Measurements from ENCODE around the gene NBR1.
"Not testable (repeated sequence)": the region's sequence is repeated elsewhere in the genome, so short reads cannot be mapped to it uniquely, and the experiment has no call there.

NBR1 gene

GRCh38 chr17:43159957-43160356 is 11.1 kb upstream of the NBR1 start:
- not testable (repeated sequence) for DNase-seq

DNA sequence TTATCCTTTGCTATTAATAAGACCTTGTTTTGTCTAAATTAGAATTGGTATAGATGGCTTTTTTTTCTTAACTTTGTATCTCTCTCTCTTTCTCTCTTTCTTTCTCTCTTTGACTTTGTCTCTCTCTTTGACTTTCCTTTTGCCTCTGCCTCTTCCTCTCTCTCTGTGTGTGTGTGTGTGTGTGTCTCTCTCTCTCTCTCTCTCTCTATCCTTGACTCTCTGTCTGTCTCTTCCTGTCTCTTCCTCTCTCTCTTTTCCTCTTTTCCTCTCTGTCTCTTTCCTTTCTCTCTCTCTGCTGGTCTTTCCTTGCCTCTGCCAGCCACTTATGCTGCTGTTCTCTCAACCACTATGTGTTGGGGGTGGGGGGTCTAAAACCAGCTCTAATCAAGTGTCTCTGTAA is 5.0 kb upstream of the NBR1 start:
- not testable (repeated sequence) for DNase-seq

DNA sequence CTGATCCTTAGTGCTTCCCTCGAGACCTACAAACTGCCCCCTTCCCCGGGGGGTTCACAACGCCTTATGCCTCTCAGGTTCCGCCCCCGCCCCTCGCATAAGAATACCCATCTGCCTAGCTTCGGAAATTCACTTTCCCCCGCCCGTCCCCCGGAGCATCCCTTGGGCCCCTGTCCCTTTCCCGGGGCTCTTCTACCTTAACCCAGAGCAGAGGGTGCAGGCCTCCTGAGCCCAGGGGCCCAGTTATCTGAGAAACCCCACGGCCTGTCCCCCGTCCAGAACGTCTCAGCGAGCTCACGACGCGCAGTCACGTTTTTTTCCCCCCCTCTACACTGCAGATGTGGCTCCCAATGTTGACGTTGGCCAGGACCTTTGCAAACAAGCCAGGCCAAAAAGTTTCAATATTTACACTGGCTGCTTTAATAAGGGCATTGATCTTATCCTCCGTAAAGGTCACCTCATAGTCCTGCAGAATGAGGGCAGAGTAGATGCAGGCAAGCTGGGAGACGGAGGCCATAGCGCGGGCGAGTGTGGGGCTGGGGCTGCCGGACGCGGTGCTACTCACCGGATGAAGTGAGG is 1.4 kb upstream of the NBR1 start:
- DNase-seq = peak; percentile 70

GRCh38 chr17:43170140-43170765 is 761 bp upstream of the NBR1 start:
- DNase-seq = peak; percentile 94

GRCh38 chr17:43171586-43172487 is 823 bp downstream of the NBR1 start:
- DNase-seq = peak; percentile 7

- no peak for DNase-seq
Measured at GRCh38 chr17:43175213-43176118, 4.5 kb downstream of the NBR1 start.

DNA sequence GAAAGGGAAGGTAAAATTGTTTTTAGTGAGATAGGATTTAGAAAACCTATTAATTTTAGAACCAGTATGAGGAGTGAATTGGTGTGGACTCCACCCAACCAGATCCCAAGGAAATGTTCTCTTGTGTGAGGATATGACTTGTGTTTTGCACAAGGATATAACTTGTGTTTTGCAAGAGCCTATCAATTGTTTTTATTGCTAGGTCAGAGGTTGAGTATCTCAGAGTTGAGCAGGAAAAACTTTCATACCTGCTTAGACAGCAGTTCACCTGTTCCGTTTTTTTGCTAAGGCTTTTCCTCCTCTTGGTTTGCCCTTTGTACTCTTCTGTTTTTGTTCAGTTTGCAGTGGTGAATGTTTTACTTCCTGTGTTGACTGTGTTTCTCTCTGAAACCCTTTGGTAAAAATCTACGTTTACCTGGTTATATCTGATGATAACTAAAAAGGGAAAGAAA is 5.1 kb downstream of the NBR1 start:
- no peak for DNase-seq

GRCh38 chr17:43183921-43184320 is 12.9 kb downstream of the NBR1 start:
- no peak for DNase-seq

GRCh38 chr17:43186656-43187055 is 15.6 kb downstream of the NBR1 start:
- DNase-seq = not testable (repeated sequence)

DNA sequence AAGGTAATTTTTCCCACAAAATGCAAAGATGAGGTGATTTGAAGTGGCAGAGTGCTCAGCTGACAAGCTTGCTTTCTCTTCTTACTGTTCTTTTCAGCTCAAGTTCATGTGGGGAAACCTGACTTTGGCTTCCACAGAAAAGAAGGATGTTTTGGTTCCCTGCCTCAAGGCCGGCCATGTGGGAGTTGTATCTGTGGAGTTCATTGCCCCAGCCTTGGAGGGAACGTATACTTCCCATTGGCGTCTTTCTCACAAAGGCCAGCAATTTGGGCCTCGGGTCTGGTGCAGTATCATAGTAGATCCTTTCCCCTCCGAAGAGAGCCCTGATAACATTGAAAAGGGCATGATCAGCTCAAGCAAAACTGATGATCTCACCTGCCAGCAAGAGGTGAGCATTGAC is 22.2 kb downstream of the NBR1 start:
- no peak for DNase-seq

- DNase-seq = no peak
Measured at GRCh38 chr17:43199633-43200032, 28.6 kb downstream of the NBR1 start.

GRCh38 chr17:43200127-43200526 is 29.1 kb downstream of the NBR1 start:
- no peak for DNase-seq

DNA sequence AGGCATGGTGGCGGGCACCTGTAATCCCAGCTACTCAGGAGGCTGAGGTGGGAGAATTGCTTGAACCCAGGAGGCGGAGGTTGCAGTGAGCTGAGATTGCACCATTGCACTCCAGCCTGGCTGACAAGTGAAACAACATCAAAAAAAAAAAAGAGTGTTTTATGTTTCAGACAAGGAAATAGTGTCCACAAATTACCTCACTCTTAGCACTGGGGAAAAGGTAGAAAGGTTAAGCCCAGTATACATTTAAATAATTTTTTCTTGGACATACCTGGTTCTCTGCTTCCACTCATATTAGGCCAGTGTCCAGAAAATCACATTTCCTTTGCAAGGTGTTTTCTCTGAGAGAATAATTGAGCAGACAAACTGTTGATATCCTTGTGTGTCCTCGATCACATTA is 32.0 kb downstream of the NBR1 start:
- not testable (repeated sequence) for DNase-seq

DNA sequence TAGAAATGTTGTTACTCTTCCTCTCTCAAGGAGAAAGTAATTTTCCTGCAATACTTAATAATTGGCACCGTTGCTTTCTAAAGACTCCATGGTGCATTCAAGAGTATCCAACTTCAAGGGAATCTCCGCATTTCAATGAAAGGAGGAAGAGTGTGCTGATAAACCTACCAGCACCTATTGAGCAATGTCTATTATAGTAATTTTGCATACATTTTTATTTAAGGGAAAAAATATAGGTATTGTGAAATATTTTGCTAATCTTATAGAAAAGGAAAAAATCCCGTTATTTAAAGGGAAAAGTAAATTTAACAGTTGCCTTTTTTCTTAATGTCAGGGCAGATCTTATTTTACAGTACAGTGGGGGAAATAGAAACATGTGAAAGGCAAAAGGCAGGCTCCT is 39.6 kb downstream of the NBR1 start:
- DNase-seq = no peak

DNA sequence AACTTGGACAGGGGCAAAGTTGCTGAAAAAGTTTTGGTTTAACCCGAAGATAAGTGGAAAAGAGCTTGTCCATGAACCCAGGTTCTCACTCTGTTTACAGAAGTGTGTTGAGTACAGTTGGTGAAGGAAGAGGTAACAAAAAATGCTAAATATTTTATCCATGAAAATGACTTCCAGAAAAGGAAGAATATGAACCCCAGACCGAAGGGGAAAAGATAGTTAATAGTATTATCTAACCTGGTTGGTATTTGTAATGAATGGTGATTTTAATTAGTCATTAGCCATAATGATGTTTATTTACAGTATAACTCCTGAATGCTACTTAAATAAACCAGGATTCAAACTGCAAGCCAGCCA is 40.1 kb downstream of the NBR1 start:
- DNase-seq = no peak

GRCh38 chr17:43211480-43212402 is 40.7 kb downstream of the NBR1 start, which contains the start of gene TMEM106A:
Gene TMEM106A, plus strand, starts transcription at chr17:43211875. Its CDS starts 1,167 bp downstream, at chr17:43213042.
- peak; percentile 67 for DNase-seq

DNA sequence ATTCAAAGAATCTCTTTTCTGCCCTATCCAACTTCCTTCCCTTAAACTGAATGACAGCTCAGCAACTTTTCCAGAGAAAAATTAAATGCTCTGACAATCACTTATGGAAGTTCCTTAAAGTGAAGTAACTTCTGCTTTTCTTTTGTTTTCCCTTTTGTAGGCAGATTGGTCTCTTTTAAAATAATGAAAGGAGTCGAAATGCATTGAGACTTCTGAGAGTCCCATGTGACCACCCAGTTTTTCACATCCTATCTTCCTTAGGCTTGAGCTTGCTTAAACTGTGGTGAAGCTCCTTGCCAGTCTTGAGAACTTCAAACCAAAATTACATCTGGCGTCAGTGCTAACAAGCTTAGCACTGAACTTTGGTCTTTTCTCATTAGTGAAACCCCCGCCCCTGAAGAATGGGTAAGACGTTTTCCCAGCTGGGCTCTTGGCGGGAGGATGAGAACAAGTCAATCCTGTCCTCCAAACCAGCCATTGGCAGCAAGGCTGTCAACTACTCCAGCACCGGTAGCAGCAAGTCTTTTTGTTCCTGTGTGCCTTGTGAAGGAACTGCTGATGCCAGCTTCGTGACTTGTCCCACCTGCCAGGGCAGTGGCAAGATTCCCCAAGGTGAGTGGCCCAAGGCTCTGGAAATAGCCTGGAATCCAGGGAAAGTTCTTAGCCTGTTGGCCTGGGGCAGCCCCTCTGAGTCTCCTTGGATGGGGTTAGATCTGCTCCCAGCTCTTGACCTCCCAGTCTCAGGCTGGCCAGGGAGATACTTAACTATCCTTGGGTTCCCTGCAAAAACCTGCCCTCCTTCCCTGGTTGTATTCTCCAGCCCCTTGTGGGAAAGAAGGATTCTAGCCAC is 41.9 kb downstream of the NBR1 start:
- no peak for DNase-seq

GRCh38 chr17:43213545-43213944 is 42.5 kb downstream of the NBR1 start:
- no peak for DNase-seq

DNA sequence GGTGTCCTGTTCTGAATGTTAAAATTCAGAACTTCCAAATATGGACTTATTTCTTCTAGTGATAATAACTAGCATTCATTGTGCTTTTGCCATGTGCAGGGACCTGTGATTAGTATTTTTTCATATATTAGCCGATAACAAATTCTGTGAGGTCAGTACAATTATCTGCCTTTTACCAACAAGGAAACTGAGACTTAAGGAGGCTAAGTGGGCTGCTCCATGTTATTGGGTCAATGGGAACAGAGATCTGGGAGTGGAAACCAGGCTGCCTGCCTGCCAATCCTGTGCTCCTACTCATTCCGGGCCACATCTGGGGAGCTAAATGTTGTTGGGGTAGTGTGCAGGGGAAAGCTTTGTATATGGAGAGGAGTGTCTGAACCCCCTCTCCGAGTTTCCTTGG is 44.3 kb downstream of the NBR1 start:
- DNase-seq = no peak

DNA sequence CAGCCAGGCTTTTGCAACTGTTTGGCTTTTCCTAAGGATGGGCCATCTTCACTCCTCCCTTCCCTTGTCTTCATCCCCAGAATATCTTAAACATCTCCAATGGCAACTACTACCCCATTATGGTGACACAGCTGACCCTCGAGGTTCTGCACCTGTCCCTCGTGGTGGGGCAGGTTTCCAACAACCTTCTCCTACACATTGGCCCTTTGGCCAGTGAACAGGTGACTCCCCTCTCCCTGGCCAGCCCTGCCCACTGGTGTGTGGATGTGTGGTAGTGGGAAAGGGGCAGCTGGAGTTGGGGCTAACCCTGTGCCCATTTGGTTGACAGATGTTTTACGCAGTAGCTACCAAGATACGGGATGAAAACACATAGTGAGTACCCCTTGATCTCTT is 45.4 kb downstream of the NBR1 start:
- no peak for DNase-seq

Data from NCI-H146 (cell line).